HCT116 (cell line): ENCODE results near the gene PRKCH. TPM values are rescaled to one million over a fixed set of nuclear protein-coding genes. Genes with fewer than 3 reads are reported as not detected.

Experiments used
- ATAC-seq: fragments of 200-7000 bp; cut with Tn5 transposase; 2 replicates; pipeline ENCODE4 v1.9.1; 2020; ENCODE audit warnings: mild to moderate bottlenecking, moderate library complexity
- BruUV-seq: library from RNA; stranded (reverse); fragments of 400-500 nt; replicated peaks from 2 replicates; lab custom pipeline; 2021; lab: Mats Ljungman, UMichigan
- CTCF ChIA-PET: fragments of 300-600 bp; sonication (Branson Sonifier 250); formaldehyde crosslinking; loops from one replicate; lab custom pipeline; 2021; ENCODE audit warnings: antibody characterized with exemption; lab: Charles Lee
- POLR2A ChIA-PET: fragments of 300-600, 350-600 bp; sonication (Branson Sonifier 250); formaldehyde crosslinking; loops from one replicate; lab custom pipeline; 2021; ENCODE audit warnings: antibody characterized with exemption; lab: Charles Lee
- RAD21 ChIA-PET, 2 experiments: fragments of 300-600 bp; sonication (Branson Sonifier 250); formaldehyde crosslinking; loops; one replicate each; lab custom pipeline; 2023; ENCODE audit warnings: low total read pairs in 2 of 2; ENCODE audit not compliant: uncharacterized antibody in 2 of 2, unreplicated experiment in 2 of 2, low non-redundant PET in 1 of 2; lab: Charles Lee
- DNase-seq: peaks from one replicate; pipeline ENCODE4 v3.0.0-alpha.2; 2010; ENCODE audit warnings: low read depth, low spot score
- H2AFZ ChIP-seq: fragments of 200-600 bp; shearing (Covaris generic), sonication (generic); 2 replicates; pipeline ENCODE4 v1.6.1; 2017; ENCODE audit warnings: low read depth, mixed run types, mixed read lengths, antibody characterized with exemption, low read length; ENCODE audit not compliant: poor library complexity, severe bottlenecking
- H3K27ac ChIP-seq: 2 replicates; pipeline ENCODE4 v1.5.1; 2012; ENCODE audit warnings: low read depth, low read length
- H3K27me3 ChIP-seq: fragments of 200-600 bp; sonication (generic); 2 replicates; pipeline ENCODE4 v1.6.1; 2016; ENCODE audit warnings: mixed run types, low read length, mixed read lengths; ENCODE audit not compliant: insufficient read depth
- H3K36me3 ChIP-seq, 2 experiments: fragments of 200-500 bp in 1 of 2; fragments of 200-600 bp in 1 of 2; sonication (Bioruptor generic) in 1 of 2; sonication (generic) in 1 of 2; 2 replicates each; pipeline versions ENCODE4 v1.5.1 to v1.6.1; 2014 to 2016; ENCODE audit warnings: low read length in 2 of 2, inconsistent platforms in 1 of 2, mixed read lengths in 1 of 2, mixed run types in 1 of 2; ENCODE audit not compliant: insufficient read depth in 2 of 2, control insufficient read depth in 1 of 2
- H3K4me1 ChIP-seq, 2 experiments: fragments of 200-600 bp in 1 of 2; sonication (generic) in 1 of 2; 2 replicates each; pipeline versions ENCODE4 v1.5.1 to v1.6.1; 2012 to 2017; ENCODE audit warnings: low read length in 2 of 2, inconsistent platforms in 1 of 2, mild to moderate bottlenecking in 1 of 2, mixed read lengths in 1 of 2, mixed run types in 1 of 2, moderate library complexity in 1 of 2; ENCODE audit not compliant: insufficient read depth in 2 of 2, control insufficient read depth in 1 of 2
- H3K4me2 ChIP-seq: fragments of 200-600 bp; sonication (generic); 2 replicates; pipeline ENCODE4 v1.6.1; 2017; ENCODE audit warnings: mixed run types, low read length, mixed read lengths
- H3K4me3 ChIP-seq, 2 experiments: fragments of 200-600 bp in 1 of 2; sonication (generic) in 1 of 2; replicated peaks in 1 of 2; 2 replicates each; pipeline ENCODE4 v1.5.1; 2011 to 2016; ENCODE audit warnings: low read length in 2 of 2, control low read depth in 1 of 2, low read depth in 1 of 2, mild to moderate bottlenecking in 1 of 2, mixed read lengths in 1 of 2, mixed run types in 1 of 2
- H3K79me2 ChIP-seq: fragments of 200-600 bp; sonication (generic); 2 replicates; pipeline ENCODE4 v1.6.1; 2017; ENCODE audit warnings: mild to moderate bottlenecking, mixed run types, low read length, moderate library complexity, mixed read lengths; ENCODE audit not compliant: insufficient read depth
- H3K9ac ChIP-seq: fragments of 200-600 bp; sonication (generic); 2 replicates; pipeline ENCODE4 v1.6.1; 2016; ENCODE audit warnings: low read length, mixed read lengths
- H3K9me2 ChIP-seq: fragments of 200-600 bp; sonication (generic), shearing (Covaris generic); 2 replicates; pipeline ENCODE4 v1.6.1; 2017; ENCODE audit warnings: mixed run types, mild to moderate bottlenecking, moderate library complexity; ENCODE audit not compliant: insufficient read depth
- H3K9me3 ChIP-seq, 2 experiments: fragments of 200-500 bp in 1 of 2; fragments of 200-600 bp in 1 of 2; sonication (Bioruptor generic) in 1 of 2; sonication (generic) in 1 of 2; 2 replicates each; pipeline ENCODE4 v1.6.1; 2014 to 2017; ENCODE audit warnings: low read length in 2 of 2, mixed read lengths in 2 of 2, inconsistent platforms in 1 of 2, low read depth in 1 of 2, mild to moderate bottlenecking in 1 of 2, mixed run types in 1 of 2, moderate library complexity in 1 of 2; ENCODE audit not compliant: control insufficient read depth in 1 of 2, insufficient read depth in 1 of 2
- H4K20me1 ChIP-seq: fragments of 200-600 bp; sonication (generic), shearing (Covaris generic); 2 replicates; pipeline ENCODE4 v1.6.1; 2017; ENCODE audit warnings: mixed run types, mild to moderate bottlenecking, moderate library complexity; ENCODE audit not compliant: insufficient read depth
- ATF3 ChIP-seq: IDR thresholded peaks from 2 replicates; pipeline ENCODE4 v1.6.1; 2012
- CEBPB ChIP-seq: IDR thresholded peaks from 2 replicates; pipeline ENCODE4 v1.6.1; 2012; ENCODE audit warnings: low read depth
- CTCF ChIP-seq, 3 experiments: fragments of 200-600 bp in 1 of 3; sonication (generic) in 1 of 3; IDR thresholded peaks in 2 of 3; conservative IDR thresholded peaks in 1 of 3; 2 replicates each; pipeline ENCODE4 v1.5.1; 2012 to 2017; ENCODE audit warnings: low read depth in 2 of 3, low read length in 2 of 3, antibody characterized with exemption in 1 of 3, borderline replicate concordance in 1 of 3, control low read depth in 1 of 3, mild to moderate bottlenecking in 1 of 3, mixed read lengths in 1 of 3, mixed run types in 1 of 3, moderate library complexity in 1 of 3; ENCODE audit not compliant: insufficient read depth in 1 of 3
- ELF1 ChIP-seq: IDR thresholded peaks from 2 replicates; pipeline ENCODE4 v1.6.1; 2012; ENCODE audit warnings: low read depth, borderline replicate concordance
- EZH2 ChIP-seq: fragments of 200-600 bp; sonication (generic); IDR thresholded peaks from 2 replicates; pipeline ENCODE4 v1.6.1; 2017; ENCODE audit warnings: antibody characterized with exemption, mixed run types
- FOSL1 ChIP-seq: IDR thresholded peaks from 2 replicates; pipeline ENCODE4 v1.6.1; 2012; ENCODE audit warnings: low read depth
- POLR2A ChIP-seq: IDR thresholded peaks from 2 replicates; pipeline ENCODE4 v1.7.0; 2011; ENCODE audit warnings: borderline replicate concordance; ENCODE audit not compliant: insufficient read depth, insufficient read length; ENCODE audit errors: extremely low read depth
- POLR2AphosphoS5 ChIP-seq: IDR thresholded peaks from 2 replicates; pipeline ENCODE4 v1.6.1; 2011; ENCODE audit warnings: mild to moderate bottlenecking, low read depth, low read length, moderate library complexity
- RAD21 ChIP-seq: IDR thresholded peaks from 2 replicates; pipeline ENCODE4 v1.6.1; 2012; ENCODE audit warnings: low read depth, mild to moderate bottlenecking
- SIN3A ChIP-seq: IDR thresholded peaks from 2 replicates; pipeline ENCODE4 v1.6.1; 2012; ENCODE audit warnings: low read depth
- SP1 ChIP-seq: IDR thresholded peaks from 2 replicates; pipeline ENCODE4 v1.6.1; 2012; ENCODE audit warnings: low read depth
- SRF ChIP-seq: IDR thresholded peaks from 2 replicates; pipeline ENCODE4 v1.6.1; 2012; ENCODE audit warnings: low read depth
- TCF7L2 ChIP-seq: IDR thresholded peaks from 2 replicates; pipeline ENCODE4 v1.7.0; 2011; ENCODE audit warnings: borderline replicate concordance, inconsistent platforms; ENCODE audit not compliant: insufficient read depth, insufficient read length; ENCODE audit errors: extremely low read depth
- intact Hi-C: fragments of 100-400 bp; cut with micrococcal nuclease; formaldehyde crosslinking; loops from 2 replicates; pipeline ENCODE4 v1.10.0; 2022
- total RNA-seq: library from RNA; stranded (reverse); gene quantifications from one replicate; pipeline ENCODE4 v1.2.1, GENCODE V29; 2021; ENCODE audit not compliant: unreplicated experiment
- TF ChIP-seq, protein P1 (sequence below): IDR thresholded peaks from 2 replicates; pipeline ENCODE4 v1.6.1; 2012

The PRKCH gene
- total RNA-seq, 1 experiment from 2014 or later = 16.6 TPM

DNA sequence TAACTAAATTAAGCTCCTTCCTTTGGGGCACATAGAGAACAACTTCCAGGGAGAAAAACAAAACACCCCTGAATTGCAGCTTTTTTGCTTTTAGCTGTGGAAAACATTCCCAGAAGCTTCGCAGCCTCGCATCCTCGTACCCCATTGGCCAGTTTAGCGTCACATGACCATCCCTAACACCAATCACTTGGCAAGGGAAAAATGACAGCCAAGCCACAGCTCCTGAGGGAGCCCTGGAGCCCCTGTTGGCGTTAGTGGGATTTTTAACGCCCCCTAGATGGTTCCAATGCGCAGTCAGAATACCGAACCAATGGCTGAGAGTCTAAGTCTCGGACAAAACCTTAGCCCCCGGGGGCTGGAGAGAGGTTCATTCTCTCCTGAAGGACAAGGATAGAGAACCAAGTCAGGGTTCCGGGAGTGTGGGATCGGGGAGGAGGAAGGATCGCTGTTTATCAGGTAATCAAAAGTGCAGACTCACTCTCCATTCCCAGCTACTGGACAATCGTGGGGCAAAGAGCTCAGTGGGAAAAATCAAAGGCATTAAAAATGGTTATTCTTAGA lies 238.3 kb downstream of the PRKCH start:
- H3K36me3 ChIP-seq = no peaks in the 10 kb centered on the region
- H3K27ac ChIP-seq = peak overlapping the region; percentile 97
- H3K9me3 ChIP-seq = no peaks in the 10 kb centered on the region
- peak in 1 of 3 experiments; percentile 19; a peak in 1 of 6 replicates for TF ChIP-seq CTCF (IDR thresholded peaks at IDR 0.05 in 2 of 3, conservative IDR thresholded peaks at IDR 0.05 in 1 of 3; ENCODE audit: borderline replicate concordance in 1 of 3, insufficient read depth in 1 of 3, low read depth in 2 of 3, low read length in 2 of 3)
- TF ChIP-seq, protein P1, sequence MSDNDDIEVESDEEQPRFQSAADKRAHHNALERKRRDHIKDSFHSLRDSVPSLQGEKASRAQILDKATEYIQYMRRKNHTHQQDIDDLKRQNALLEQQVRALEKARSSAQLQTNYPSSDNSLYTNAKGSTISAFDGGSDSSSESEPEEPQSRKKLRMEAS = no peak
- 0 out of 2 replicates have a peak, but pooled peaks have one; percentile 22 for TF ChIP-seq POLR2AphosphoS5
- H3K4me2 ChIP-seq = peak overlapping the region; percentile 76
- H3K4me3 ChIP-seq = peak overlapping the region; percentile 40 to 49
- CTCF ChIA-PET = interaction anchor here (0.6 to 1.9 kb wide), 9 partner anchors 13 to 278 kb away, joined by 3 to 6 read pairs (median 3); no protein-coding TSS in a partner anchor
- RAD21 ChIA-PET = no interaction called here
- no peaks in the 10 kb centered on the region for H4K20me1 ChIP-seq
- H3K27me3 ChIP-seq = no peaks in the 10 kb centered on the region
- intact Hi-C loops = loop anchor here (5.0 kb wide), 1 partner anchor 82 kb away; no protein-coding TSS in a partner anchor
- no peaks in the 10 kb centered on the region for H3K79me2 ChIP-seq
- POLR2A ChIA-PET = interaction anchor here (0.6 to 5.2 kb wide), 12 partner anchors 8 to 170 kb away, joined by 3 to 41 read pairs (median 4); no protein-coding TSS in a partner anchor
- DNase-seq (peak; percentile 71), ATAC-seq (peak; percentile 21)
- peak overlapping the region; percentile 63 for H3K9ac ChIP-seq
- peak overlapping the region; percentile 50 for H2AFZ ChIP-seq
- peaks cover 66 to 71% of the 10 kb centered on the region in 2 experiments for H3K4me1 ChIP-seq
- H3K9me2 ChIP-seq = no peaks in the 10 kb centered on the region
- no TSS peak for BruUV-seq

GRCh38 chr14:61560323-61560722 lies 238.9 kb downstream of the PRKCH start:
- no peaks in the 10 kb centered on the region for H3K27me3 ChIP-seq
- ChIA-PET CTCF (interaction anchor here (0.6 to 1.9 kb wide), 4 partner anchors 23 to 278 kb away, joined by 3 to 5 read pairs (median 3); no protein-coding TSS in a partner anchor), RAD21 (interaction anchor here in 1 of 2 experiments (1.6 kb wide), 1 partner anchor 23 kb away, joined by 4 read pairs; no protein-coding TSS in a partner anchor), POLR2A (interaction anchor here (0.8 to 5.2 kb wide), 8 partner anchors 8 to 169 kb away, joined by 3 to 41 read pairs (median 6); no protein-coding TSS in a partner anchor)
- intact Hi-C loops = loop anchor here (5.0 kb wide), 1 partner anchor 83 kb away; no protein-coding TSS in a partner anchor
- H4K20me1 ChIP-seq = no peaks in the 10 kb centered on the region
- peak overlapping the region; percentile 76 for H3K4me2 ChIP-seq
- no peak for DNase-seq
- TSS peak; percentile 30 for BruUV-seq
- no peaks in the 10 kb centered on the region for H3K9me3 ChIP-seq
- ATAC-seq = no peak
- H3K36me3 ChIP-seq = no peaks in the 10 kb centered on the region
- H2AFZ ChIP-seq = no peak overlapping the region
- peak overlapping the region; percentile 40 to 49 for H3K4me3 ChIP-seq
- H3K27ac ChIP-seq = peak overlapping the region; percentile 97
- peaks cover 72 to 73% of the 10 kb centered on the region in 2 experiments for H3K4me1 ChIP-seq
- no peaks in the 10 kb centered on the region for H3K9me2 ChIP-seq
- no peaks in the 10 kb centered on the region for H3K79me2 ChIP-seq
- peak overlapping the region; percentile 63 for H3K9ac ChIP-seq
- no peak for TF ChIP-seq RAD21
- TF ChIP-seq ATF3 = no peak
- no peak for TF ChIP-seq CEBPB
- no peak for TF ChIP-seq SRF
- no peak for TF ChIP-seq POLR2AphosphoS5
- TF ChIP-seq TCF7L2 = no peak
- no peak for TF ChIP-seq ELF1
- no peak for TF ChIP-seq POLR2A
- TF ChIP-seq SIN3A = no peak
- no peak for TF ChIP-seq EZH2
- no peak for TF ChIP-seq SP1
- TF ChIP-seq FOSL1 = no peak
- TF ChIP-seq CTCF (IDR thresholded peaks at IDR 0.05 in 2 of 3, conservative IDR thresholded peaks at IDR 0.05 in 1 of 3; ENCODE audit: borderline replicate concordance in 1 of 3, insufficient read depth in 1 of 3, low read depth in 2 of 3, low read length in 2 of 3) = no peak
